K562 (cell line): ENCODE measurements around the gene UQCR11. TPM values are rescaled to one million over a fixed set of nuclear protein-coding genes. Genes with fewer than 3 reads are reported as not detected.

ENCODE experiments used
- BRF2 ChIP-seq: IDR thresholded peaks from 3 replicates; pipeline ENCODE4 v1.6.1; 2011; ENCODE audit warnings: borderline replicate concordance, mild to moderate bottlenecking; ENCODE audit not compliant: insufficient read length, insufficient read depth
- CBX5 ChIP-seq: IDR thresholded peaks from 2 replicates; pipeline ENCODE4 v1.6.1; 2014; ENCODE audit warnings: low read depth, borderline replicate concordance
- CREB1 ChIP-seq, 2 experiments: sonication (generic) in 1 of 2; formaldehyde crosslinking in 1 of 2; IDR thresholded peaks; 2 replicates each; pipeline versions ENCODE4 v1.6.1 to v1.8.0; 2012 to 2022; ENCODE audit warnings: inconsistent platforms in 1 of 2, mild to moderate bottlenecking in 1 of 2, missing genetic modification reagents in 1 of 2, moderate library complexity in 1 of 2
- ERF ChIP-seq: fragments of 450-650 bp; formaldehyde crosslinking; IDR thresholded peaks from 2 replicates; pipeline ENCODE4 v1.4.0; 2020; ENCODE audit warnings: mild to moderate bottlenecking, mixed read lengths
- ETS2 ChIP-seq: IDR thresholded peaks from 2 replicates; pipeline ENCODE4 v1.6.1; 2016; ENCODE audit warnings: borderline replicate concordance, missing genetic modification characterization, mild to moderate bottlenecking, moderate library complexity, missing compliant biosample characterization; ENCODE audit not compliant: poor library complexity, severe bottlenecking
- ETV1 ChIP-seq: fragments of 450-650 bp; conservative IDR thresholded peaks from 2 replicates; pipeline ENCODE4 v1.6.1; 2016; ENCODE audit warnings: missing genetic modification characterization, control low read depth, low read depth, missing compliant biosample characterization
- EZH2 ChIP-seq: IDR thresholded peaks from 2 replicates; pipeline ENCODE4 v1.6.1; 2012; ENCODE audit warnings: low read depth, mild to moderate bottlenecking, inconsistent platforms, low read length, borderline replicate concordance
- HCFC1 ChIP-seq: IDR thresholded peaks from 2 replicates; pipeline ENCODE4 v1.6.1; 2012; ENCODE audit warnings: low read depth, low read length, improper control_type of control experiment
- HDAC1 ChIP-seq, 2 experiments: fragments of 450-650 bp; IDR thresholded peaks; 2 replicates each; pipeline ENCODE4 v1.6.1; 2016 to 2017; ENCODE audit warnings: inconsistent platforms in 1 of 2, mild to moderate bottlenecking in 1 of 2, moderate library complexity in 1 of 2
- MXI1 ChIP-seq: IDR thresholded peaks from 2 replicates; pipeline ENCODE4 v1.6.1; 2011; ENCODE audit warnings: low read depth, mild to moderate bottlenecking, improper control_type of control experiment, low read length
- NEUROD1 ChIP-seq: fragments of 150-350 bp; IDR thresholded peaks from 2 replicates; pipeline ENCODE4 v1.6.1; 2014; ENCODE audit warnings: borderline replicate concordance, low read length, low read depth; ENCODE audit not compliant: partially characterized antibody
- PHB ChIP-seq: fragments of 250-450 bp; sonication (Bioruptor Pico); IDR thresholded peaks from 2 replicates; pipeline ENCODE4 v1.5.0; 2021
- SP2 ChIP-seq: IDR thresholded peaks from 2 replicates; pipeline ENCODE4 v1.6.1; 2011; ENCODE audit warnings: mild to moderate bottlenecking, low read depth, low read length, moderate library complexity; ENCODE audit not compliant: poor library complexity, severe bottlenecking; ENCODE audit errors: extremely low read depth
- XRCC3 ChIP-seq: fragments of 450-650 bp; IDR thresholded peaks from 2 replicates; pipeline ENCODE4 v1.6.1; 2017; ENCODE audit warnings: mild to moderate bottlenecking, moderate library complexity
- ZFP36 ChIP-seq: fragments of 150-350 bp; IDR thresholded peaks from 2 replicates; pipeline ENCODE4 v1.6.1; 2018; ENCODE audit warnings: low read length, low read depth; ENCODE audit not compliant: partially characterized antibody
- ZFPM2 ChIP-seq: fragments of 250-450 bp; sonication (Bioruptor Pico); IDR thresholded peaks from 2 replicates; pipeline ENCODE4 v1.5.1; 2022; ENCODE audit warnings: mild to moderate bottlenecking
- ZNF140 ChIP-seq: fragments of 250-450 bp; sonication (Bioruptor Pico); IDR thresholded peaks from 2 replicates; pipeline ENCODE4 v1.8.0; 2021; ENCODE audit warnings: moderate library complexity, mild to moderate bottlenecking, inconsistent platforms
- ZNF695 ChIP-seq: fragments of 450-650 bp; formaldehyde crosslinking; IDR thresholded peaks from 2 replicates; pipeline ENCODE4 v1.4.0; 2020; ENCODE audit warnings: mild to moderate bottlenecking, moderate library complexity
- polyA plus RNA-seq, 8 experiments: library from polyadenylated mRNA; depleted of rRNA in 4 of 8; stranded (reverse) in 5 of 8; unstranded in 3 of 8; fragments of >200 nt; fragmentation: Nextera tagmentation in 2 of 8; fragmentation: Illumina TruSeq in 1 of 8; extraction: Ambion mirVana in 2 of 8; extraction: Trizol in 1 of 8; gene quantifications; 2 replicates each; pipeline versions ENCODE4 v1.2.1 to v1.2.3, GENCODE V29; 2011 to 2014; ENCODE audit warnings: inconsistent platforms in 1 of 8, missing spikeins in 1 of 8
- total RNA-seq, 7 experiments: library from RNA; depleted of rRNA in 6 of 7; stranded (reverse); fragments of >200 nt in 6 of 7; fragmentation: Illumina TruSeq in 2 of 7; extraction: Trizol in 2 of 7; gene quantifications; 2 replicates each; pipeline versions ENCODE4 v1.2.1 to v1.2.3, GENCODE V29; 2011 to 2021; ENCODE audit warnings: low replicate concordance in 1 of 7
- TF ChIP-seq, protein P1 (sequence below): fragments of 250-450 bp; sonication (Bioruptor Pico); IDR thresholded peaks from 2 replicates; pipeline ENCODE4 v1.4.0; 2020; ENCODE audit warnings: mild to moderate bottlenecking, moderate library complexity
- TF ChIP-seq, protein P2 (sequence below): sonication (generic); formaldehyde crosslinking; IDR thresholded peaks from 2 replicates; pipeline ENCODE4 v1.8.1; 2023; ENCODE audit warnings: mild to moderate bottlenecking, missing genetic modification reagents
- TF ChIP-seq, protein P3 (sequence below): fragments of 450-650 bp; formaldehyde crosslinking; conservative IDR thresholded peaks from 2 replicates; pipeline ENCODE4 v1.4.0; 2022; ENCODE audit warnings: mild to moderate bottlenecking, missing genetic modification characterization

UQCR11 gene
- total and polyA plus RNA-seq, 9 of the 15 experiments (the other 6 are each of a cell fraction or from before 2014, with no cell fraction given): 57.6 to 394 (median 259) TPM

- no peak for TF ChIP-seq SP2
- TF ChIP-seq CREB1 (IDR thresholded peaks at IDR 0.05): peak; percentile 37; the same call in 1 of the 2 replicates
- no peak for TF ChIP-seq CREB1 (CRISPR knock-in tag; IDR thresholded peaks at IDR 0.05)
- peak in 1 of 2 experiments; percentile 81; a peak in 2 of 4 replicates for TF ChIP-seq HDAC1 (IDR thresholded peaks at IDR 0.05)
- no peak for TF ChIP-seq BRF2
- peak; percentile 56; the same call in 1 of the 2 replicates for TF ChIP-seq PHB (CRISPR knock-in tag)
- no peak for TF ChIP-seq CBX5
- no peak for TF ChIP-seq ZNF140 (CRISPR knock-in tag)
- TF ChIP-seq, protein P1, sequence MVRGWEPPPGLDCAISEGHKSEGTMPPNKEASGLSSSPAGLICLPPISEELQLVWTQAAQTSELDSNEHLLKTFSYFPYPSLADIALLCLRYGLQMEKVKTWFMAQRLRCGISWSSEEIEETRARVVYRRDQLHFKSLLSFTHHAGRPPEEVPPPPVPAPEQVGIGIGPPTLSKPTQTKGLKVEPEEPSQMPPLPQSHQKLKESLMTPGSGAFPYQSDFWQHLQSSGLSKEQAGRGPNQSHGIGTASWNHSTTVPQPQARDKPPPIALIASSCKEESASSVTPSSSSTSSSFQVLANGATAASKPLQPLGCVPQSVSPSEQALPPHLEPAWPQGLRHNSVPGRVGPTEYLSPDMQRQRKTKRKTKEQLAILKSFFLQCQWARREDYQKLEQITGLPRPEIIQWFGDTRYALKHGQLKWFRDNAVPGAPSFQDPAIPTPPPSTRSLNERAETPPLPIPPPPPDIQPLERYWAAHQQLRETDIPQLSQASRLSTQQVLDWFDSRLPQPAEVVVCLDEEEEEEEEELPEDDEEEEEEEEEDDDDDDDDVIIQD: no peak
- TF ChIP-seq EZH2: no peak
- TF ChIP-seq ZFP36: no peak
- TF ChIP-seq MXI1: no peak
- no peak for TF ChIP-seq ETV1 (tag)
- no peak for TF ChIP-seq NEUROD1
- no peak; the same call in none of the 2 replicates for TF ChIP-seq HCFC1
- TF ChIP-seq XRCC3: no peak
- TF ChIP-seq, protein P2, sequence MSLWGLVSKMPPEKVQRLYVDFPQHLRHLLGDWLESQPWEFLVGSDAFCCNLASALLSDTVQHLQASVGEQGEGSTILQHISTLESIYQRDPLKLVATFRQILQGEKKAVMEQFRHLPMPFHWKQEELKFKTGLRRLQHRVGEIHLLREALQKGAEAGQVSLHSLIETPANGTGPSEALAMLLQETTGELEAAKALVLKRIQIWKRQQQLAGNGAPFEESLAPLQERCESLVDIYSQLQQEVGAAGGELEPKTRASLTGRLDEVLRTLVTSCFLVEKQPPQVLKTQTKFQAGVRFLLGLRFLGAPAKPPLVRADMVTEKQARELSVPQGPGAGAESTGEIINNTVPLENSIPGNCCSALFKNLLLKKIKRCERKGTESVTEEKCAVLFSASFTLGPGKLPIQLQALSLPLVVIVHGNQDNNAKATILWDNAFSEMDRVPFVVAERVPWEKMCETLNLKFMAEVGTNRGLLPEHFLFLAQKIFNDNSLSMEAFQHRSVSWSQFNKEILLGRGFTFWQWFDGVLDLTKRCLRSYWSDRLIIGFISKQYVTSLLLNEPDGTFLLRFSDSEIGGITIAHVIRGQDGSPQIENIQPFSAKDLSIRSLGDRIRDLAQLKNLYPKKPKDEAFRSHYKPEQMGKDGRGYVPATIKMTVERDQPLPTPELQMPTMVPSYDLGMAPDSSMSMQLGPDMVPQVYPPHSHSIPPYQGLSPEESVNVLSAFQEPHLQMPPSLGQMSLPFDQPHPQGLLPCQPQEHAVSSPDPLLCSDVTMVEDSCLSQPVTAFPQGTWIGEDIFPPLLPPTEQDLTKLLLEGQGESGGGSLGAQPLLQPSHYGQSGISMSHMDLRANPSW (CRISPR knock-in tag): no peak
- TF ChIP-seq ETS2: no peak
- TF ChIP-seq ZNF695: no peak
- TF ChIP-seq, protein P3, sequence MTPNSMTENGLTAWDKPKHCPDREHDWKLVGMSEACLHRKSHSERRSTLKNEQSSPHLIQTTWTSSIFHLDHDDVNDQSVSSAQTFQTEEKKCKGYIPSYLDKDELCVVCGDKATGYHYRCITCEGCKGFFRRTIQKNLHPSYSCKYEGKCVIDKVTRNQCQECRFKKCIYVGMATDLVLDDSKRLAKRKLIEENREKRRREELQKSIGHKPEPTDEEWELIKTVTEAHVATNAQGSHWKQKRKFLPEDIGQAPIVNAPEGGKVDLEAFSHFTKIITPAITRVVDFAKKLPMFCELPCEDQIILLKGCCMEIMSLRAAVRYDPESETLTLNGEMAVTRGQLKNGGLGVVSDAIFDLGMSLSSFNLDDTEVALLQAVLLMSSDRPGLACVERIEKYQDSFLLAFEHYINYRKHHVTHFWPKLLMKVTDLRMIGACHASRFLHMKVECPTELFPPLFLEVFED (CRISPR knock-in tag): peak; percentile 63; the same call in 1 of the 2 replicates
- TF ChIP-seq ZFPM2 (CRISPR knock-in tag): no peak; the same call in 1 of the 2 replicates
- TF ChIP-seq ERF (CRISPR knock-in tag): peak; percentile 75; the same call in 1 of the 2 replicates
These were observed 13.1 kb downstream of the UQCR11 start (continued) for GRCh38 chr19:1592024-1592754.
